GM10266 (cell line): Measurements from ENCODE around the gene CABP7.

Experiments
- DNase-seq: peaks from one replicate; pipeline ENCODE4 v3.0.0; 2012; ENCODE audit errors: extremely low spot score
- CTCF ChIP-seq: IDR thresholded peaks from 2 replicates; pipeline ENCODE4 v1.5.1; 2012; ENCODE audit warnings: mild to moderate bottlenecking, low read depth; ENCODE audit not compliant: control insufficient read depth, insufficient read depth; ENCODE audit errors: missing control alignments

CABP7 gene

GRCh38 chr22:29726106-29726505, 6.3 kb downstream of the CABP7 start:
- TF ChIP-seq CTCF = no peak
- no peak for DNase-seq

- DNase-seq = no peak
- no peak for TF ChIP-seq CTCF
Observed at GRCh38 chr22:29726512-29727130, 6.8 kb downstream of the CABP7 start.

- peak; percentile 78 for DNase-seq
- TF ChIP-seq CTCF = peak; percentile 45
Observed at GRCh38 chr22:29727131-29727523, 7.3 kb downstream of the CABP7 start.

GRCh38 chr22:29729161-29729560, 9.4 kb downstream of the CABP7 start:
- TF ChIP-seq CTCF = no peak
- DNase-seq = no peak

- DNase-seq = no peak
- TF ChIP-seq CTCF = no peak
Observed at GRCh38 chr22:29731058-29731850, 11.5 kb downstream of the CABP7 start.

GRCh38 chr22:29732883-29733282, 13.1 kb downstream of the CABP7 start:
- DNase-seq = no peak
- TF ChIP-seq CTCF = no peak
